NCI-H82 (cell line): ENCODE data around the gene C17orf58.

Experiments
- DNase-seq: peaks from one replicate; lab custom pipeline; 2025; lab: John Stamatoyannopoulos, UW

Gene C17orf58

GRCh38 chr17:67950945-67951344 is 45.3 kb downstream of the C17orf58 start:
- no peak for DNase-seq

- DNase-seq, result no peak
Observed at GRCh38 chr17:67947325-67947813, 48.9 kb downstream of the C17orf58 start.

- DNase-seq, result no peak
Observed at GRCh38 chr17:67946513-67946912, 49.8 kb downstream of the C17orf58 start.

GRCh38 chr17:67944035-67944434 is 52.2 kb downstream of the C17orf58 start:
- DNase-seq, result no peak

- DNase-seq, result peak; percentile 10
Observed at GRCh38 chr17:67942810-67943209, 53.5 kb downstream of the C17orf58 start.
